Urinary bladder (tissue), 4 donors: ENCODE measurements around the gene DDA1. TPM values are rescaled to one million over a fixed set of nuclear protein-coding genes. Genes with fewer than 3 reads are reported as not detected.
A peak's percentile ranks its signal among the peaks of the same experiment; 100 is the strongest.
"Not testable (repeated sequence)": the region's sequence is repeated elsewhere in the genome, so short reads cannot be mapped to it uniquely, and the experiment has no call there.

Experiments
- DNase-seq: peaks from one replicate; pipeline ENCODE4 v3.0.0-alpha.2; 2015; ENCODE audit errors: extremely low spot score
- H3K27ac ChIP-seq: one replicate; pipeline ENCODE4 v1.5.1; 2013; ENCODE audit warnings: low read depth, mild to moderate bottlenecking, moderate library complexity
- H3K36me3 ChIP-seq: one replicate; pipeline ENCODE4 v1.6.1; 2013; ENCODE audit warnings: mild to moderate bottlenecking, moderate library complexity; ENCODE audit not compliant: insufficient read depth
- H3K4me1 ChIP-seq: one replicate; pipeline ENCODE4 v1.6.1; 2013; ENCODE audit warnings: mild to moderate bottlenecking, moderate library complexity; ENCODE audit not compliant: insufficient read depth
- H3K4me3 ChIP-seq: one replicate; pipeline ENCODE4 v1.5.1; 2013; ENCODE audit warnings: low read depth, low read length
- WGBS: extraction: QIAGEN DNeasy Blood & Tissue Kit; methylation state at CpG from one replicate; pipeline ENCODE4 v1.1.7; 2013; 5-methylcytosine and 5-hydroxymethylcytosine counted together
- polyA plus RNA-seq: library from polyadenylated mRNA; stranded (reverse); fragments of 200-250 nt; gene quantifications from one replicate; pipeline ENCODE4 v1.2.3, GENCODE V29; 2013
- total RNA-seq: library from RNA; depleted of rRNA; stranded (reverse); fragments of >200 nt; gene quantifications from one replicate; pipeline ENCODE4 v1.2.3, GENCODE V29; 2014
- donor health status: healthy with polysubstance abuse.
- donor health status: healthy.

The DDA1 gene
- total and polyA plus RNA-seq, 2 donors = 8.0 to 66.1 TPM

GRCh38 chr19:17279436-17279835 is 29.9 kb upstream of the DDA1 start:
- Histone ChIP-seq H3K36me3 (no peaks in the 10 kb centered on the region), H3K27ac (no peak overlapping the region), H3K4me1 (no peaks in the 10 kb centered on the region), H3K4me3 (no peak overlapping the region)
- DNase-seq = no peak
- WGBS = 94% methylated on average over 3 of the region's 3 CpGs

- no peak within 1 kb of the TSS for H3K27ac ChIP-seq
- DNase-seq = no peak
- 6% methylated on average over 75 of the region's 75 CpGs for WGBS
- peak within 1 kb of the TSS; percentile 6 for H3K4me3 ChIP-seq
- no peaks in the 10 kb centered on the region for H3K4me1 ChIP-seq
- no peaks in the 10 kb centered on the region for H3K36me3 ChIP-seq
These were observed 27.7 kb upstream of the DDA1 start, which contains the start of gene ANKLE1 for GRCh38 chr19:17281391-17282304. Gene ANKLE1, plus strand, starts transcription at chr19:17281901. Its CDS starts 20 bp downstream, at chr19:17281921.

- 2% methylated on average over 45 of the region's 45 CpGs for WGBS
- Histone ChIP-seq H3K4me3 (peak overlapping the region; percentile 6), H3K36me3 (no peaks in the 10 kb centered on the region), H3K27ac (no peak overlapping the region), H3K4me1 (no peaks in the 10 kb centered on the region)
- no peak for DNase-seq
These were observed 26.8 kb upstream of the DDA1 start for GRCh38 chr19:17282488-17283125.

GRCh38 chr19:17283504-17283996 is 25.8 kb upstream of the DDA1 start:
- Histone ChIP-seq H3K36me3 (no peaks in the 10 kb centered on the region), H3K4me3 (no peak overlapping the region), H3K27ac (no peak overlapping the region), H3K4me1 (no peaks in the 10 kb centered on the region)
- WGBS = 91% methylated on average over 7 of the region's 7 CpGs
- DNase-seq = no peak

- no peaks in the 10 kb centered on the region for H3K4me1 ChIP-seq
- no peak overlapping the region for H3K4me3 ChIP-seq
- no peaks in the 10 kb centered on the region for H3K36me3 ChIP-seq
- DNase-seq = no peak
- H3K27ac ChIP-seq = no peak overlapping the region
- WGBS = 92% methylated on average over 18 of the region's 18 CpGs
These were observed 23.8 kb upstream of the DDA1 start for GRCh38 chr19:17285415-17286135.

- no peak for DNase-seq
- 94% methylated on average over 11 of the region's 11 CpGs for WGBS
- no peak overlapping the region for H3K4me3 ChIP-seq
- H3K27ac ChIP-seq = no peak overlapping the region
- H3K36me3 ChIP-seq = no peaks in the 10 kb centered on the region
- H3K4me1 ChIP-seq = no peaks in the 10 kb centered on the region
These were observed 23.1 kb upstream of the DDA1 start for GRCh38 chr19:17286263-17286662.

GRCh38 chr19:17286752-17287151 is 22.6 kb upstream of the DDA1 start:
- H3K4me3 ChIP-seq = no peak overlapping the region
- 89% methylated on average over 9 of the region's 9 CpGs for WGBS
- no peaks in the 10 kb centered on the region for H3K4me1 ChIP-seq
- DNase-seq = no peak
- no peak overlapping the region for H3K27ac ChIP-seq
- H3K36me3 ChIP-seq = no peaks in the 10 kb centered on the region

GRCh38 chr19:17289489-17289888 is 19.9 kb upstream of the DDA1 start:
- no peak for DNase-seq
- Histone ChIP-seq H3K4me1 (no peaks in the 10 kb centered on the region), H3K27ac (no peak overlapping the region), H3K36me3 (no peaks in the 10 kb centered on the region), H3K4me3 (no peak overlapping the region)
- WGBS = 12% methylated on average over 22 of the region's 22 CpGs

- DNase-seq = peak; percentile 46
- 2% methylated on average over 46 of the region's 46 CpGs for WGBS
These were observed 16.9 kb upstream of the DDA1 start for GRCh38 chr19:17292301-17293074.

GRCh38 chr19:17293605-17294004 is 15.8 kb upstream of the DDA1 start:
- no peaks in the 10 kb centered on the region for H3K4me1 ChIP-seq
- no peaks in the 10 kb centered on the region for H3K36me3 ChIP-seq
- H3K27ac ChIP-seq = no peak overlapping the region
- 85% methylated on average over 14 of the region's 14 CpGs for WGBS
- H3K4me3 ChIP-seq = no peak overlapping the region
- no peak for DNase-seq

More at GRCh38 chr19:17292301-17293074, 16.9 kb upstream of the DDA1 start:
- Histone ChIP-seq H3K4me1 (no peaks in the 10 kb centered on the region), H3K27ac (peak overlapping the region; percentile 63), H3K4me3 (peak overlapping the region; percentile 36), H3K36me3 (no peaks in the 10 kb centered on the region)

GRCh38 chr19:17294051-17294891 is 15.1 kb upstream of the DDA1 start:
- no peak for DNase-seq
- Histone ChIP-seq H3K4me1 (no peaks in the 10 kb centered on the region), H3K27ac (no peak overlapping the region), H3K36me3 (no peaks in the 10 kb centered on the region), H3K4me3 (no peak overlapping the region)
- 80% methylated on average over 48 of the region's 48 CpGs for WGBS

- not testable (repeated sequence) for DNase-seq, H3K4me3 ChIP-seq, H3K27ac ChIP-seq, H3K4me1 ChIP-seq, H3K36me3 ChIP-seq
- 96% methylated on average over 6 of the region's 6 CpGs for WGBS
These were observed 13.8 kb upstream of the DDA1 start for GRCh38 chr19:17295551-17295950.
